ENCODE data around the gene XXYLT1. TPM values are rescaled to one million over a fixed set of nuclear protein-coding genes. Genes with fewer than 3 reads are reported as not detected.

XXYLT1 gene
- total and polyA plus RNA-seq, 9 donors, result 17.2 to 30.7 (median 23.9) TPM

DNA sequence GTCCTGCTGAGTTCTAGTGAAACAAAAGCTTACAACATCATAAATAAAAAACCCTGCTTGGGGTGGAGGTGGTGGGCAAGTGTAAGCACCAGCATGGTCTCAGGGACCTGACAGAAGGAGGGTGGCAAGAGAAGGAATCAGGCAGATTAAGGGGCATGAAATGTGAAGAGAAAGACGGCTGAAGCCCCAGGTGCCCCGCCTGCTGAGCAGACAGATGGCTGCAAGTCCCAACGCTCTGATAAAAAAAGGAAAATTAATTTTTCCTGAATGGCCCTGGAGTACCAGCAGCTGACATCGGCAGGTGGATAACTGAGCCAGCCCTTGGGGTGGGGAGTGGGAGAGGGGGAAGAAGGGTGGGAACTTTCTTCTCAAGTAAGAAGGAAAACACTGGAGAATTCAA, 137.9 kb downstream of the XXYLT1 start:
- H3K36me3 ChIP-seq (ENCODE audit: control insufficient read depth, insufficient read depth, low read length), result no peaks in the 10 kb centered on the region
- H3K4me3 ChIP-seq (ENCODE audit: low read length), result no peak overlapping the region
- 27% methylated on average over 2 of the region's 4 CpGs for WGBS (ENCODE audit: insufficient coverage)

DNA sequence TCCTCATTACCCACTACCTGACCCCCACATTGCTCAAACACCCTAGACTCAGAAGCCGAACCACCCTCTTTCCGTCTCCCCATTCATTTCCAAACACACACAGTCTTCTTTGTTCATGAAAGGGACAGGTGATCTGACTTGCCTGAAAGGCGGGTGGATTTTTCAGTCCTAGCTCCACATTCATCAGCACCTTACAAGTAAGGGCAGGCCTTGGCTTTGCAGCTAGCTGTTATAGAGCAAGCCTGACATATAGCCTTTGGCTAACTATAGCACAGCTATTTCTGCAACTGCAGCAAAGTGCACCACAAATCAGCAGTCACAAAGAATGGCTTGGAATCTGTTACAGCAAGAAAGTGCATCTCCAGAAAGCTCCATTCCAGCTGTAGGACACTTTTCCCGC, 139.8 kb downstream of the XXYLT1 start:
- WGBS (ENCODE audit: insufficient coverage), result 100% methylated on average over 2 of the region's 4 CpGs
- peaks cover 30% of the 10 kb centered on the region for H3K4me1 ChIP-seq (ENCODE audit: control insufficient read depth, insufficient read depth, low read length)
- H3K9me3 ChIP-seq (replicated peaks; ENCODE audit: control insufficient read depth, low read depth, low read length), result no peaks in the 10 kb centered on the region
- H3K4me3 ChIP-seq (ENCODE audit: low read length), result no peak overlapping the region
- no peak for DNase-seq
- no peak overlapping the region for H3K27ac ChIP-seq (ENCODE audit: low read length)
- H3K36me3 ChIP-seq (ENCODE audit: control insufficient read depth, insufficient read depth, low read length), result no peaks in the 10 kb centered on the region
- H3K27me3 ChIP-seq (ENCODE audit: control insufficient read depth, insufficient read depth, low read length), result no peaks in the 10 kb centered on the region

More for the DNA sequence above, 137.9 kb downstream of the XXYLT1 start:
- no peaks in the 10 kb centered on the region for H3K9me3 ChIP-seq (replicated peaks; ENCODE audit: control insufficient read depth, low read depth, low read length)
- no peak for DNase-seq
- peak overlapping the region; percentile 44 for H3K27ac ChIP-seq (ENCODE audit: low read length)
- H3K27me3 ChIP-seq (ENCODE audit: control insufficient read depth, insufficient read depth, low read length), result no peaks in the 10 kb centered on the region
- H3K4me1 ChIP-seq (ENCODE audit: control insufficient read depth, insufficient read depth, low read length), result peaks cover 27% of the 10 kb centered on the region

DNA sequence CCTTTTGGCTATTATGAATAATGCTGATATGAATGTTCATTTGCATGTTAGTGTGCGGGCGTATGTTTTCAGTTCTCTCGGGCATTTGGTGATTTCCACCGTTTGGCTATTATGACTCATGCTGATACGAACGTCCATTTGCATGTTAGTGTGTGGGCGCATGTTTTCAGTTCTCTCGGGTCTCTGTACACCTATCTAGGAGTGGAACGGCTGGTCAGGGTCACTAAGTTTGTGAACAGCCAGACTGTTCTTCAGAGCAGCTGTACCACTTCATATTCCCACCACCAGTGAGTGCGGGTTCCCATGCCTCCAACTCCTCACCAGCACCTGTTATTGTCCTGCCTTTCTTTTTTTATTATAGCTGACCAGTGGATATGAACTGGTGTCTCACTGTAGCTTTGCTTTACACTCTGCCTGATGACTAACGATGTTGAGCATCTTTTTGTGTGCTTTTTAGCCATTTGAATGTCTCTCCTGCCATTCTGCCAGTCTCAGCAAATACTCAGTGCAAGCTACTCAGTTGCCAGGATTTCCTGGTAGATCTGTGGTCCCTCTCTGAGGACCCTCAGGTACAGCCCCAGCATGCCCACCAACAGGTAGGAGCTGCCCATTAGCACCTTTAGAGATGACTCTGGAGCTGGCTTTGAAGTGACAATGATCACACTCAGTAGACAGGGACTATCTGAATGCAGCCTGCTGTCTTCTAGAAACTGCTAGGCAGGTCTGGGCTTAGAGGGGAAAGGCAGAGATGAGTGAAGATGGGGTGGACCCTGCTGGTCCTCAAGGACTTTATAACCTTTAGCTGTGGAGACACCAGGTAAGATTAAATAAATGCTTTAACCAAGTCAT, 141.1 kb downstream of the XXYLT1 start:
- Histone ChIP-seq H3K9me3 (replicated peaks; ENCODE audit: control insufficient read depth, low read depth, low read length) (no peaks in the 10 kb centered on the region), H3K4me1 (ENCODE audit: control insufficient read depth, insufficient read depth, low read length) (peaks cover 35% of the 10 kb centered on the region), H3K27ac (ENCODE audit: low read length) (no peak overlapping the region), H3K36me3 (ENCODE audit: control insufficient read depth, insufficient read depth, low read length) (no peaks in the 10 kb centered on the region), H3K4me3 (ENCODE audit: low read length) (no peak overlapping the region), H3K27me3 (ENCODE audit: control insufficient read depth, insufficient read depth, low read length) (no peaks in the 10 kb centered on the region)
- WGBS (ENCODE audit: insufficient coverage), result 89% methylated on average over 5 of the region's 11 CpGs
- DNase-seq, result no peak

DNA sequence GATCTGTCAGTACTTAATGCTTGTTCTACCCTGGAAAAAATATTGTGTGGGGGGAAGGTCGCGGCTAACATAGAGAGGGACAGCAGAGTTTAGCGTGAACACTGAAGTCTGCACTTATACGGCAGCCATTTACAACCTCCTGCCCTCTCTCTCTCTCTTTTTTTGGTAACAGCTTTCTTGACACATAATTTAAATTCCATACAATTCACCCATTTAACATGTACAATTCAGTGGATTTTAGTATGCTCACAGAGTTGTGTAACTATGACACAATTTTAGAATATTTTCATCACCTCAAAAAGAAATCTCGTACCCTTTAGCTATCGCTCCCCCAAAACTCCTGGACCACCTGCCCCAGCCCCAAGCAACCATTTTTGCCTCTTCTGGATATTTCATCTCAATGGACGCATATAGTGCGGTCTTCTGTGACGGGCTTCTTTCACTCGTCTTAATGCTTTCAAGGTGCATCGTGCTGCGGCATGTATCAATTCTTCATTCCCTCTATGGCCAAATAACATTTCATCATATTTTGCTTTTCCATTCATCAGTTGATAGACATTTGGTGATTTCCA, 141.8 kb downstream of the XXYLT1 start:
- WGBS (ENCODE audit: insufficient coverage), result 96% methylated on average over 5 of the region's 12 CpGs
- no peaks in the 10 kb centered on the region for H3K9me3 ChIP-seq (replicated peaks; ENCODE audit: control insufficient read depth, low read depth, low read length)
- H3K4me1 ChIP-seq (ENCODE audit: control insufficient read depth, insufficient read depth, low read length), result peaks cover 37% of the 10 kb centered on the region
- H3K4me3 ChIP-seq (ENCODE audit: low read length), result no peak overlapping the region
- H3K27me3 ChIP-seq (ENCODE audit: control insufficient read depth, insufficient read depth, low read length), result no peaks in the 10 kb centered on the region
- no peak for DNase-seq
- no peak overlapping the region for H3K27ac ChIP-seq (ENCODE audit: low read length)
- H3K36me3 ChIP-seq (ENCODE audit: control insufficient read depth, insufficient read depth, low read length), result no peaks in the 10 kb centered on the region

DNA sequence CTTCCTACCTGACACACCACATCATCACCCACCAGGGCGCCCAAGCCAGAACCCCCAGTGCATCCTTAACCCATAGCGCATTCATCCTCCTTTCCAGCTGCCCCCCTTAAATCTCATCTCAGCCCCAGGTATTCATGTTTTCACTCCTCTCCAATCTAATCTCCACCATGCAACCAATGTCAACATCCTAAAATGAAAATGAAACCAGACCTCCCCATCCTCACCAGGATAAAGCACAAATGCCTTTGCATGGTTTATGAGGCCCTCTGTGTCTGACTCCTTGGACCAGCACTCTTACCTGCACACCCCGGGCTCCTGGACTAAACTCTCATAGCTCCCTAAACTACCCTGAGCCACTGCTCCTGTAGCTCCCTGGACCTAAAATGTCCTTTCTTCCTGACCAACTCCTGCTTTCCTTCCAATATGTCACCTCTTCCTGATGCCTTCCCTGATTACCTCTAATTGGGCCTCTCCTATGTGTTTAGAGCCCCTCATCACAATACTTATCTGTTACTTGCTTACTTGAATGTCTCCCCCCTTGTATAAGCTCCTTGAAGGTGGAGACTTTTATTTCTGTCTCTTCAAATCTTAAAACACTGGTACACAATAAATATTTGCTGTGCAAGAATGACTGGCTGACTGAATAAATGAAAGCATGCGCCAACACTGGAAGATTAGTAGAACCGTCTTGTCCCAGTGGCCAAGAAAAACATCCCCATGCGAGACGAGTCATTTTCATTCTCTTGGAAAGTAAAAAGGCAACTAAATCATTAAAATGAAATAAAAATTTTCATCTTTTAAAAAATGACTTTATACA, 142.5 kb downstream of the XXYLT1 start:
- Histone ChIP-seq H3K27me3 (ENCODE audit: control insufficient read depth, insufficient read depth, low read length) (no peaks in the 10 kb centered on the region), H3K9me3 (replicated peaks; ENCODE audit: control insufficient read depth, low read depth, low read length) (no peaks in the 10 kb centered on the region), H3K4me3 (ENCODE audit: low read length) (no peak overlapping the region), H3K36me3 (ENCODE audit: control insufficient read depth, insufficient read depth, low read length) (no peaks in the 10 kb centered on the region), H3K4me1 (ENCODE audit: control insufficient read depth, insufficient read depth, low read length) (peaks cover 37% of the 10 kb centered on the region), H3K27ac (ENCODE audit: low read length) (no peak overlapping the region)
- DNase-seq, result no peak
- WGBS (ENCODE audit: insufficient coverage), result 100% methylated on average over 2 of the region's 7 CpGs

DNA sequence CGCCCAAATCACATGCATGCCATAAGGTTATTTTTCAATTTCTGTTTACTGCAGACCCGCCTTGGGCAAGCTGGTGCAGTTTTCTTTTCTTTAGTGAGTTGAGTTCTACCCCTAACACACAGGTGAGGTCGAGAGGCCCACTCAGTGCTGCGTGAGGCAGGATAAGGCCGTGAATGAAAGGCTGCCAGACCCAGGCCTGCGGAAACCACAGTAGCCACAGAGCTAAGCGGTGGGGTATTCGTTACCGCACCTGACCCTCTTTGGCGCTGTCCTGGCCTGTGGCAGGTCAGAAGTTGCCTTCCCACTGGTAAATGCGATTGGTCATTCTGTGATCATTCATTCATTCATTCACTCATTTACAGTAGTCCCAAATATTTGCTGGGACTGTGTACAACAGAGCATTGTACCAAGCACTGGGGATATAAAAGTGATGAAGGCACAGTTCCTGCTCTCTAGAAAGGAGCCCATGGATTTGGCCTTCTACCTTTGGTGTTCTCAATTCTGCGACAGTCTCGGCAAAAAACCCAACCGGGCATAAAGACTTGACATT, 144.8 kb downstream of the XXYLT1 start:
- Histone ChIP-seq H3K27me3 (ENCODE audit: control insufficient read depth, insufficient read depth, low read length) (no peaks in the 10 kb centered on the region), H3K9me3 (replicated peaks; ENCODE audit: control insufficient read depth, low read depth, low read length) (no peaks in the 10 kb centered on the region), H3K27ac (ENCODE audit: low read length) (no peak overlapping the region), H3K36me3 (ENCODE audit: control insufficient read depth, insufficient read depth, low read length) (no peaks in the 10 kb centered on the region), H3K4me1 (ENCODE audit: control insufficient read depth, insufficient read depth, low read length) (peaks cover 34% of the 10 kb centered on the region), H3K4me3 (ENCODE audit: low read length) (no peak overlapping the region)
- no peak for DNase-seq
- 88% methylated on average over 10 of the region's 14 CpGs for WGBS (ENCODE audit: insufficient coverage)

DNA sequence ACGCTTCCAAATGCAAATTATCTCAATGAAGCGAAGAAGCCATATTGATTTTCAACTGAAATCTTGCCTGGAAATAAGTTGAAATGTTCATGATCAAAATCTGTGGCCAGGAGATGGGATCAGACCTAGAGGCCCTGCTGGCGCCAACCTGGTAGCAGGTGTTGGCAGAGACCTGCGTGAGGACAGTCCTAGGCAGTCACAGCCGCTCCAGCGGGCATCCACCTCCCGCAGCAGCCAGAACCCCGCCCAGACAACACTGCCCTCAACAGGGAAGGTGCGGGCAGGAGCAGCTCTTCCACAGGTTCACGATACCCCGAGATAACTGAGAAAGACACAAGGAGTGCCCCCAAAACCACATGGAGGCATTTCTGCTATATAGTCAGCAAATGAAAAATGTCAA, 145.3 kb downstream of the XXYLT1 start:
- Histone ChIP-seq H3K27me3 (ENCODE audit: control insufficient read depth, insufficient read depth, low read length) (no peaks in the 10 kb centered on the region), H3K4me3 (ENCODE audit: low read length) (no peak overlapping the region)
- WGBS (ENCODE audit: insufficient coverage), result 94% methylated on average over 7 of the region's 11 CpGs

DNA sequence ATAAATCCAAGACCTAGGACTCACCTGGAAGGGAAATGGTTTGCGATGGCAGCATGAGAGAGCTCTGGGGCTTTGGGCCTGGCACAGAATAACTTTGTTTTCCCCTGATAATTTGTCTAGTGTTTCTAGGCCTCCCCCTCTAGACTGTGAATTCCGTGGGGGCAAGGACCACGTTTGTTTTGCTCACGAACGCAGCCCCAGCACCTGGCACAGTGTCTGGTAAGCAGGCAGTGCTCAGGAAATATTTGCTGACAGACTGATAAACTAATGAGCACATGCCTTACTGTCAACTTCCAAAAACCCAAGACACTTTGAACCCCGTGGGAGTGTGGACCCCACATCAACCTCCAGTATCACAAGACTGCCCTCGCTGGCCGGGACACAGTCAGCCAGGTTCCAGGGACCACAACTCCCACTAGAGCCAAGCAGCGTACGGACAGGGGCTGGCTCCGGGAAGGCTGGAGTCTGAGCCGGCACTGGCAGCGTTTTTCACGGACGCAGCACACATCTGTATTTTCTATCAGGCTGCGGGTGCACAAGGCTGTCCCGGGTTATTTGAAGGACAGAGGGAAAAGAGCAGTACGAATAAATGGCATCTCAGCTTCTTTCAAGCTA, 146.5 kb downstream of the XXYLT1 start:
- Histone ChIP-seq H3K4me1 (ENCODE audit: control insufficient read depth, insufficient read depth, low read length) (peaks cover 36% of the 10 kb centered on the region), H3K27me3 (ENCODE audit: control insufficient read depth, insufficient read depth, low read length) (no peaks in the 10 kb centered on the region), H3K27ac (ENCODE audit: low read length) (peak overlapping the region; percentile 53), H3K4me3 (ENCODE audit: low read length) (no peak overlapping the region), H3K36me3 (ENCODE audit: control insufficient read depth, insufficient read depth, low read length) (no peaks in the 10 kb centered on the region), H3K9me3 (replicated peaks; ENCODE audit: control insufficient read depth, low read depth, low read length) (no peaks in the 10 kb centered on the region)
- peak; percentile 75 for DNase-seq
- WGBS (ENCODE audit: insufficient coverage), result 20% methylated on average over 7 of the region's 18 CpGs

More for the DNA sequence above, 145.3 kb downstream of the XXYLT1 start:
- Histone ChIP-seq H3K9me3 (replicated peaks; ENCODE audit: control insufficient read depth, low read depth, low read length) (no peaks in the 10 kb centered on the region), H3K4me1 (ENCODE audit: control insufficient read depth, insufficient read depth, low read length) (peaks cover 29% of the 10 kb centered on the region), H3K36me3 (ENCODE audit: control insufficient read depth, insufficient read depth, low read length) (no peaks in the 10 kb centered on the region), H3K27ac (ENCODE audit: low read length) (no peak overlapping the region)
- DNase-seq, result no peak

DNA sequence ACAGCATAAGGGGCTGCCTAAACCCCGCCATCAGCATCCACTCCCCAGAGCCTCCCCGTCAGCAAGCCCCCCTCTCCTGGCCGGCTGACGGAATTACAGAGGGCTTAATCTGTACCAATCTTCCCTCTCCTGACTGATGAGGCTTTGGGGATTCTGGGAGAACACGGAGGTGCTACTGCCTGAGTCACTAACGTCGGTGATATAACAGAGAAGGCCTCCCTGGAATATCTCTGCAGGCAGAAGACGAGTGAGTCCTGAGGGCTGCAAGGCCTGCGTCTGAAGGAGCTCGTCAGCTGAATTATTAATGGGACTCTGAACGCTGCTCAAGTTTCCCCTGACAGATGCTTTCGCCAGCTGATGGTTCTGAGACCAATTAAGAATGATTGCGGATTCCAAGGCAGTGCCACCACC, 147.7 kb downstream of the XXYLT1 start:
- peaks cover 36% of the 10 kb centered on the region for H3K4me1 ChIP-seq (ENCODE audit: control insufficient read depth, insufficient read depth, low read length)
- no peaks in the 10 kb centered on the region for H3K36me3 ChIP-seq (ENCODE audit: control insufficient read depth, insufficient read depth, low read length)
- H3K4me3 ChIP-seq (ENCODE audit: low read length), result no peak overlapping the region
- H3K27ac ChIP-seq (ENCODE audit: low read length), result no peak overlapping the region
- peak; percentile 59 for DNase-seq
- no peaks in the 10 kb centered on the region for H3K9me3 ChIP-seq (replicated peaks; ENCODE audit: control insufficient read depth, low read depth, low read length)
- 47% methylated on average over 8 of the region's 13 CpGs for WGBS (ENCODE audit: insufficient coverage)
- H3K27me3 ChIP-seq (ENCODE audit: control insufficient read depth, insufficient read depth, low read length), result no peaks in the 10 kb centered on the region

Data from muscle of leg (tissue), 11 donors.